HG02981 (cell line): ENCODE results near the gene RPS4Y2.

ENCODE experiments used
- ATAC-seq: cut with Tn5 transposase; IDR thresholded peaks from one replicate; pipeline ENCODE4 v1.9.1; 2021; ENCODE audit warnings: mild to moderate bottlenecking, moderate library complexity; ENCODE audit not compliant: unreplicated experiment

Gene RPS4Y2

GRCh38 chrY:20817067-20817466 lies 61.2 kb downstream of the RPS4Y2 start:
- ATAC-seq = no peak
